K562 (cell line): ENCODE measurements around the gene CRELD2. TPM values are rescaled to one million over a fixed set of nuclear protein-coding genes. Genes with fewer than 3 reads are reported as not detected.

Experiments
- ATAC-seq: fragments of 200-7000 bp; cut with Tn5 transposase; 3 replicates; pipeline ENCODE4 v1.9.1; 2020; ENCODE audit warnings: moderate library complexity
- BruUV-seq: library from RNA; stranded (reverse); fragments of 400-500 nt; replicated peaks from 2 replicates; lab custom pipeline; 2021; lab: Mats Ljungman, UMichigan
- CTCF ChIA-PET: fragments of 300-600 bp; formaldehyde crosslinking; extraction: SDS; loops from one replicate; lab custom pipeline; 2021; ENCODE audit warnings: low intra/inter-chr PET ratio; lab: Yijun Ruan, JAX
- POLR2A ChIA-PET: fragments of 300-600, 350-650 bp; sonication (Branson Sonifier 250); formaldehyde crosslinking; extraction: SDS; loops from one replicate; lab custom pipeline; 2021; ENCODE audit warnings: antibody characterized with exemption, inconsistent platforms; lab: Yijun Ruan, JAX
- DNase-seq, 4 experiments: peaks; one replicate each; pipeline versions ENCODE4 v3.0.0 to v3.0.0-alpha.2; 2011 to 2018; ENCODE audit warnings: low spot score in 3 of 4, mixed read lengths in 3 of 4; ENCODE audit errors: extremely low read depth in 1 of 4
- FAIRE-seq: peaks from 2 replicates; lab custom pipeline; 2011; peaks lifted over from hg19 to GRCh38; lab: Jason Lieb, UNC
- H2AFZ ChIP-seq: 2 replicates; pipeline ENCODE4 v1.6.0; 2011; ENCODE audit warnings: low read depth, low read length, control low read depth, inconsistent platforms
- H3K27ac ChIP-seq: fragments of 200-600 bp; 3 replicates; pipeline ENCODE4 v1.8.0; 2011; ENCODE audit warnings: low read depth, mild to moderate bottlenecking, control low read depth, inconsistent platforms, low read length, moderate library complexity, mixed read lengths; ENCODE audit errors: extremely low read depth
- H3K27me3 ChIP-seq, 2 experiments: fragments of 300-600 bp in 1 of 2; 2 replicates in 1 of 2; 3 replicates in 1 of 2; pipeline versions ENCODE4 v1.6.0 to v1.8.0; 2011; ENCODE audit warnings: inconsistent platforms in 2 of 2, low read length in 2 of 2, mild to moderate bottlenecking in 1 of 2, mixed read lengths in 1 of 2, moderate library complexity in 1 of 2; ENCODE audit not compliant: control insufficient read depth in 2 of 2, insufficient read depth in 2 of 2
- H3K36me3 ChIP-seq: fragments of 300-600 bp; 3 replicates; pipeline ENCODE4 v1.8.0; 2011; ENCODE audit warnings: mild to moderate bottlenecking, low read length, inconsistent platforms; ENCODE audit not compliant: control insufficient read depth, insufficient read depth
- H3K4me1 ChIP-seq, 2 experiments: fragments of 200-600 bp in 1 of 2; replicated peaks in 1 of 2; 2 replicates in 1 of 2; 3 replicates in 1 of 2; pipeline versions ENCODE4 v1.5.1 to v1.8.0; 2011; ENCODE audit warnings: inconsistent platforms in 2 of 2, low read length in 2 of 2, mild to moderate bottlenecking in 1 of 2, mixed read lengths in 1 of 2, moderate library complexity in 1 of 2; ENCODE audit not compliant: control insufficient read depth in 2 of 2, insufficient read depth in 2 of 2
- H3K4me2 ChIP-seq: 2 replicates; pipeline ENCODE4 v1.6.1; 2011; ENCODE audit warnings: low read length, control low read depth, inconsistent platforms, mixed read lengths; ENCODE audit not compliant: insufficient read depth
- H3K4me3 ChIP-seq: fragments of 200-600 bp; sonication (generic), shearing (Covaris generic); 2 replicates; pipeline ENCODE4 v1.5.1; 2016; ENCODE audit warnings: control low read depth, inconsistent platforms
- H3K79me2 ChIP-seq: fragments of 200-600 bp; 3 replicates; pipeline ENCODE4 v1.8.0; 2011; ENCODE audit warnings: low read length, inconsistent platforms; ENCODE audit not compliant: control insufficient read depth, insufficient read depth
- H3K9ac ChIP-seq, 2 experiments: 2 replicates each; pipeline versions ENCODE4 v1.6.0 to v1.6.1; 2011; ENCODE audit warnings: low read depth in 2 of 2, low read length in 2 of 2, control low read depth in 1 of 2, inconsistent platforms in 1 of 2, mild to moderate bottlenecking in 1 of 2, mixed read lengths in 1 of 2; ENCODE audit not compliant: insufficient read depth in 1 of 2
- H3K9me1 ChIP-seq: one replicate; pipeline ENCODE4 v1.6.0; 2011; ENCODE audit warnings: inconsistent platforms, mild to moderate bottlenecking, low read length, moderate library complexity; ENCODE audit not compliant: control insufficient read depth, insufficient read depth
- H3K9me3 ChIP-seq: replicated peaks from 2 replicates; pipeline ENCODE4 v1.5.1; 2011; ENCODE audit warnings: low read depth, low read length, inconsistent platforms; ENCODE audit not compliant: control insufficient read depth, insufficient read depth
- H4K20me1 ChIP-seq: replicated peaks from 2 replicates; pipeline ENCODE4 v1.6.1; 2011; ENCODE audit warnings: low read length, inconsistent platforms, mixed read lengths; ENCODE audit not compliant: control insufficient read depth, insufficient read depth
- ATF3 ChIP-seq, 2 experiments: fragments of 450-650 bp in 1 of 2; sonication (generic) in 1 of 2; formaldehyde crosslinking in 1 of 2; IDR thresholded peaks in 1 of 2; conservative IDR thresholded peaks in 1 of 2; 2 replicates each; pipeline versions ENCODE4 v1.6.1 to v1.8.1; 2016 to 2023; ENCODE audit warnings: mild to moderate bottlenecking in 2 of 2, moderate library complexity in 2 of 2, inconsistent platforms in 1 of 2, missing genetic modification reagents in 1 of 2
- ATF7 ChIP-seq: fragments of 450-650 bp; IDR thresholded peaks from 2 replicates; pipeline ENCODE4 v1.7.1; 2014; ENCODE audit warnings: mild to moderate bottlenecking, moderate library complexity
- BHLHE40 ChIP-seq: IDR thresholded peaks from 2 replicates; pipeline ENCODE4 v1.6.1; 2011; ENCODE audit warnings: low read length, improper control_type of control experiment
- CTCF ChIP-seq, 3 experiments: IDR thresholded peaks in 2 of 3; conservative IDR thresholded peaks in 1 of 3; 2 replicates each; pipeline ENCODE4 v1.5.1; 2011 to 2012; ENCODE audit warnings: low read length in 3 of 3, mild to moderate bottlenecking in 3 of 3, control low read depth in 2 of 3, improper control_type of control experiment in 1 of 3, inconsistent platforms in 1 of 3, low read depth in 1 of 3, mixed read lengths in 1 of 3, moderate library complexity in 1 of 3; ENCODE audit not compliant: insufficient read depth in 2 of 3
- ETV1 ChIP-seq: fragments of 450-650 bp; conservative IDR thresholded peaks from 2 replicates; pipeline ENCODE4 v1.6.1; 2016; ENCODE audit warnings: missing genetic modification characterization, control low read depth, low read depth, missing compliant biosample characterization
- HEY1 ChIP-seq: fragments of 250-450 bp; sonication (Bioruptor Pico); IDR thresholded peaks from 2 replicates; pipeline ENCODE4 v1.5.0; 2020; ENCODE audit warnings: mild to moderate bottlenecking, moderate library complexity, borderline replicate concordance
- NR1H2 ChIP-seq: sonication (generic); formaldehyde crosslinking; IDR thresholded peaks from 2 replicates; pipeline ENCODE4 v1.4.0; 2020; ENCODE audit warnings: mild to moderate bottlenecking, missing genetic modification reagents
- SIN3A ChIP-seq, 2 experiments: fragments of 150-350 bp in 1 of 2; IDR thresholded peaks; 2 replicates each; pipeline ENCODE4 v1.6.1; 2011 to 2016; ENCODE audit warnings: borderline replicate concordance in 2 of 2, low read depth in 2 of 2, low read length in 2 of 2, mild to moderate bottlenecking in 2 of 2, moderate library complexity in 2 of 2; ENCODE audit not compliant: control insufficient read depth in 1 of 2
- SMARCE1 ChIP-seq: fragments of 450-650 bp; IDR thresholded peaks from 2 replicates; pipeline ENCODE4 v1.7.1; 2016; ENCODE audit warnings: mild to moderate bottlenecking
- ZBTB5 ChIP-seq: fragments of 450-650 bp; IDR thresholded peaks from 2 replicates; pipeline ENCODE4 v1.6.1; 2017; ENCODE audit warnings: antibody characterized with exemption
- ZNF518B ChIP-seq: fragments of 250-450 bp; sonication (Bioruptor Pico); IDR thresholded peaks from 2 replicates; pipeline ENCODE4 v1.5.0; 2021; ENCODE audit warnings: mild to moderate bottlenecking, moderate library complexity
- WGBS: fragments of 100-300 bp; shearing (Covaris generic); methylation state at CpG from one replicate; pipeline ENCODE4 v1.1.6; 2016; ENCODE audit warnings: low coverage, mixed read lengths; ENCODE audit not compliant: insufficient coverage; ENCODE audit errors: missing lambda C conversion rate; 5-methylcytosine and 5-hydroxymethylcytosine counted together
- in situ Hi-C: fragments of 300-500 bp; cut with MboI; formaldehyde crosslinking; loops from 4 replicates; pipeline ENCODE4 v1.15.0; 2018; ENCODE audit warnings: inconsistent platforms, mixed read lengths
- intact Hi-C: fragments of 100-400 bp; cut with micrococcal nuclease; formaldehyde crosslinking; loops from 2 replicates; pipeline ENCODE4 v1.14.2; 2022
- polyA plus RNA-seq, 8 experiments: library from polyadenylated mRNA; depleted of rRNA in 4 of 8; stranded (reverse) in 5 of 8; unstranded in 3 of 8; fragments of >200 nt; fragmentation: Nextera tagmentation in 2 of 8; fragmentation: Illumina TruSeq in 1 of 8; extraction: Ambion mirVana in 2 of 8; extraction: Trizol in 1 of 8; gene quantifications; 2 replicates each; pipeline versions ENCODE4 v1.2.1 to v1.2.3, GENCODE V29; 2011 to 2014; ENCODE audit warnings: inconsistent platforms in 1 of 8, missing spikeins in 1 of 8
- total RNA-seq, 7 experiments: library from RNA; depleted of rRNA in 6 of 7; stranded (reverse); fragments of >200 nt in 6 of 7; fragmentation: Illumina TruSeq in 2 of 7; extraction: Trizol in 2 of 7; gene quantifications; 2 replicates each; pipeline versions ENCODE4 v1.2.1 to v1.2.3, GENCODE V29; 2011 to 2021; ENCODE audit warnings: low replicate concordance in 1 of 7

The CRELD2 gene
- total and polyA plus RNA-seq, 9 of the 15 experiments (the other 6 are each of a cell fraction or from before 2014, with no cell fraction given), result 0.96 to 25.3 (median 8.8) TPM

GRCh38 chr22:49962012-49962750 lies 43.7 kb downstream of the CRELD2 start:
- DNase-seq, result peak; percentile 64 to 91 (median 74)
- Histone ChIP-seq H2AFZ (no peak overlapping the region), H3K9me1 (no peaks in the 10 kb centered on the region), H3K4me2 (peak overlapping the region; percentile 83), H3K27ac (peak overlapping the region; percentile 94), H3K4me1 (peaks cover 31 to 89% of the 10 kb centered on the region in 2 experiments), H3K27me3 (no peaks in the 10 kb centered on the region), H3K9me3 (no peaks in the 10 kb centered on the region), H3K79me2 (peaks cover 43% of the 10 kb centered on the region), H3K9ac (peak overlapping the region; percentile 77 to 97; a peak in 3 of 4 replicates), H4K20me1 (peaks cover 15% of the 10 kb centered on the region), H3K4me3 (peak overlapping the region; percentile 76), H3K36me3 (peaks cover 34% of the 10 kb centered on the region; the same call in 1 of the 3 replicates)
- no TSS peak for BruUV-seq
- ChIA-PET CTCF (no interaction called here), POLR2A (interaction anchor here (0.7 to 2.9 kb wide), 5 partner anchors 9 to 45 kb away, joined by 3 to 10 read pairs (median 4); no protein-coding TSS in a partner anchor)
- in situ Hi-C loops, result no loop called here
- peak; percentile 78 for FAIRE-seq
- ATAC-seq, result peak; percentile 46
- under 1% methylated on average over 15 of the region's 70 CpGs for WGBS
- intact Hi-C loops, result no loop called here
- no peak for TF ChIP-seq NR1H2 (CRISPR knock-in tag)
- TF ChIP-seq ATF7, result 0 out of 2 replicates have a peak, but pooled peaks have one; percentile 32
- TF ChIP-seq ETV1, result 0 out of 2 replicates have a peak, but pooled peaks have one; percentile 44
- no peak for TF ChIP-seq ZBTB5
- TF ChIP-seq SIN3A (IDR thresholded peaks at IDR 0.05; ENCODE audit: borderline replicate concordance in 2 of 2, control insufficient read depth in 1 of 2, low read depth in 2 of 2, low read length in 2 of 2), result peak; percentile 17 to 62; a peak in 2 of 4 replicates
- no peak for TF ChIP-seq CTCF (IDR thresholded peaks at IDR 0.05 in 2 of 3, conservative IDR thresholded peaks at IDR 0.05 in 1 of 3; ENCODE audit: insufficient read depth in 2 of 3, low read depth in 1 of 3, low read length in 3 of 3)
- TF ChIP-seq ATF3 (IDR thresholded peaks at IDR 0.05), result peak; percentile 21; the same call in 1 of the 2 replicates
- no peak for TF ChIP-seq ATF3 (CRISPR knock-in tag; conservative IDR thresholded peaks at IDR 0.05)
- peak; percentile 81; the same call in 1 of the 2 replicates for TF ChIP-seq BHLHE40
- no peak for TF ChIP-seq HEY1 (CRISPR knock-in tag)
- no peak for TF ChIP-seq ZNF518B (CRISPR knock-in tag)
- TF ChIP-seq SMARCE1, result 0 out of 2 replicates have a peak, but pooled peaks have one; percentile 17
